K562 (cell line): Measurements from ENCODE around the gene STK25. TPM values are rescaled to one million over a fixed set of nuclear protein-coding genes. Genes with fewer than 3 reads are reported as not detected.

ENCODE experiments used
- ATAC-seq: fragments of 200-7000 bp; cut with Tn5 transposase; 3 replicates; pipeline ENCODE4 v1.9.1; 2020; ENCODE audit warnings: moderate library complexity
- BruUV-seq: library from RNA; stranded (reverse); fragments of 400-500 nt; replicated peaks from 2 replicates; lab custom pipeline; 2021; lab: Mats Ljungman, UMichigan
- CTCF ChIA-PET: fragments of 300-600 bp; formaldehyde crosslinking; extraction: SDS; loops from one replicate; lab custom pipeline; 2021; ENCODE audit warnings: low intra/inter-chr PET ratio; lab: Yijun Ruan, JAX
- POLR2A ChIA-PET: fragments of 300-600, 350-650 bp; sonication (Branson Sonifier 250); formaldehyde crosslinking; extraction: SDS; loops from one replicate; lab custom pipeline; 2021; ENCODE audit warnings: antibody characterized with exemption, inconsistent platforms; lab: Yijun Ruan, JAX
- DNase-seq, 4 experiments: peaks; one replicate each; pipeline versions ENCODE4 v3.0.0 to v3.0.0-alpha.2; 2011 to 2018; ENCODE audit warnings: low spot score in 3 of 4, mixed read lengths in 3 of 4; ENCODE audit errors: extremely low read depth in 1 of 4
- FAIRE-seq: peaks from 2 replicates; lab custom pipeline; 2011; peaks lifted over from hg19 to GRCh38; lab: Jason Lieb, UNC
- H2AFZ ChIP-seq: 2 replicates; pipeline ENCODE4 v1.6.0; 2011; ENCODE audit warnings: low read depth, low read length, control low read depth, inconsistent platforms
- H3K27ac ChIP-seq: fragments of 200-600 bp; 3 replicates; pipeline ENCODE4 v1.8.0; 2011; ENCODE audit warnings: low read depth, mild to moderate bottlenecking, control low read depth, inconsistent platforms, low read length, moderate library complexity, mixed read lengths; ENCODE audit errors: extremely low read depth
- H3K27me3 ChIP-seq, 2 experiments: fragments of 300-600 bp in 1 of 2; 2 replicates in 1 of 2; 3 replicates in 1 of 2; pipeline versions ENCODE4 v1.6.0 to v1.8.0; 2011; ENCODE audit warnings: inconsistent platforms in 2 of 2, low read length in 2 of 2, mild to moderate bottlenecking in 1 of 2, mixed read lengths in 1 of 2, moderate library complexity in 1 of 2; ENCODE audit not compliant: control insufficient read depth in 2 of 2, insufficient read depth in 2 of 2
- H3K36me3 ChIP-seq: fragments of 300-600 bp; 3 replicates; pipeline ENCODE4 v1.8.0; 2011; ENCODE audit warnings: mild to moderate bottlenecking, low read length, inconsistent platforms; ENCODE audit not compliant: control insufficient read depth, insufficient read depth
- H3K4me1 ChIP-seq, 2 experiments: fragments of 200-600 bp in 1 of 2; replicated peaks in 1 of 2; 2 replicates in 1 of 2; 3 replicates in 1 of 2; pipeline versions ENCODE4 v1.5.1 to v1.8.0; 2011; ENCODE audit warnings: inconsistent platforms in 2 of 2, low read length in 2 of 2, mild to moderate bottlenecking in 1 of 2, mixed read lengths in 1 of 2, moderate library complexity in 1 of 2; ENCODE audit not compliant: control insufficient read depth in 2 of 2, insufficient read depth in 2 of 2
- H3K4me2 ChIP-seq: 2 replicates; pipeline ENCODE4 v1.6.1; 2011; ENCODE audit warnings: low read length, control low read depth, inconsistent platforms, mixed read lengths; ENCODE audit not compliant: insufficient read depth
- H3K4me3 ChIP-seq: fragments of 200-600 bp; sonication (generic), shearing (Covaris generic); 2 replicates; pipeline ENCODE4 v1.5.1; 2016; ENCODE audit warnings: control low read depth, inconsistent platforms
- H3K79me2 ChIP-seq: fragments of 200-600 bp; 3 replicates; pipeline ENCODE4 v1.8.0; 2011; ENCODE audit warnings: low read length, inconsistent platforms; ENCODE audit not compliant: control insufficient read depth, insufficient read depth
- H3K9ac ChIP-seq, 2 experiments: 2 replicates each; pipeline versions ENCODE4 v1.6.0 to v1.6.1; 2011; ENCODE audit warnings: low read depth in 2 of 2, low read length in 2 of 2, control low read depth in 1 of 2, inconsistent platforms in 1 of 2, mild to moderate bottlenecking in 1 of 2, mixed read lengths in 1 of 2; ENCODE audit not compliant: insufficient read depth in 1 of 2
- H3K9me1 ChIP-seq: one replicate; pipeline ENCODE4 v1.6.0; 2011; ENCODE audit warnings: inconsistent platforms, mild to moderate bottlenecking, low read length, moderate library complexity; ENCODE audit not compliant: control insufficient read depth, insufficient read depth
- H3K9me3 ChIP-seq: replicated peaks from 2 replicates; pipeline ENCODE4 v1.5.1; 2011; ENCODE audit warnings: low read depth, low read length, inconsistent platforms; ENCODE audit not compliant: control insufficient read depth, insufficient read depth
- H4K20me1 ChIP-seq: replicated peaks from 2 replicates; pipeline ENCODE4 v1.6.1; 2011; ENCODE audit warnings: low read length, inconsistent platforms, mixed read lengths; ENCODE audit not compliant: control insufficient read depth, insufficient read depth
- AFF4 ChIP-seq: sonication (generic); formaldehyde crosslinking; IDR thresholded peaks from 2 replicates; pipeline ENCODE4 v1.8.0; 2023; ENCODE audit warnings: mild to moderate bottlenecking, missing genetic modification reagents
- MITF ChIP-seq: IDR thresholded peaks from 2 replicates; pipeline ENCODE4 v1.6.1; 2014; ENCODE audit warnings: antibody characterized with exemption
- PHF20 ChIP-seq: fragments of 450-650 bp; IDR thresholded peaks from 2 replicates; pipeline ENCODE4 v1.6.1; 2018; ENCODE audit not compliant: partially characterized antibody
- SAFB ChIP-seq: fragments of 200-400 bp; formaldehyde crosslinking; IDR thresholded peaks from 2 replicates; pipeline ENCODE4 v1.6.1; 2017; ENCODE audit warnings: low read depth, low read length, borderline replicate concordance
- whole genome bisulfite sequencing: fragments of 100-300 bp; shearing (Covaris generic); methylation state at CpG from one replicate; pipeline ENCODE4 v1.1.6; 2016; ENCODE audit warnings: low coverage, mixed read lengths; ENCODE audit not compliant: insufficient coverage; ENCODE audit errors: missing lambda C conversion rate; 5-methylcytosine and 5-hydroxymethylcytosine counted together
- in situ Hi-C: fragments of 300-500 bp; cut with MboI; formaldehyde crosslinking; loops from 4 replicates; pipeline ENCODE4 v1.15.0; 2018; ENCODE audit warnings: inconsistent platforms, mixed read lengths
- intact Hi-C: fragments of 100-400 bp; cut with micrococcal nuclease; formaldehyde crosslinking; loops from 2 replicates; pipeline ENCODE4 v1.14.2; 2022
- polyA plus RNA-seq, 8 experiments: library from polyadenylated mRNA; depleted of rRNA in 4 of 8; stranded (reverse) in 5 of 8; unstranded in 3 of 8; fragments of >200 nt; fragmentation: Nextera tagmentation in 2 of 8; fragmentation: Illumina TruSeq in 1 of 8; extraction: Ambion mirVana in 2 of 8; extraction: Trizol in 1 of 8; gene quantifications; 2 replicates each; pipeline versions ENCODE4 v1.2.1 to v1.2.3, GENCODE V29; 2011 to 2014; ENCODE audit warnings: inconsistent platforms in 1 of 8, missing spikeins in 1 of 8
- total RNA-seq, 7 experiments: library from RNA; depleted of rRNA in 6 of 7; stranded (reverse); fragments of >200 nt in 6 of 7; fragmentation: Illumina TruSeq in 2 of 7; extraction: Trizol in 2 of 7; gene quantifications; 2 replicates each; pipeline versions ENCODE4 v1.2.1 to v1.2.3, GENCODE V29; 2011 to 2021; ENCODE audit warnings: low replicate concordance in 1 of 7

STK25 gene
- total and polyA plus RNA-seq, 9 of the 15 experiments (the other 6 are each of a cell fraction or from before 2014, with no cell fraction given) = 5.4 to 177 (median 116) TPM

GRCh38 chr2:241540401-241540770 lies 32.0 kb upstream of the STK25 start:
- H3K4me3 ChIP-seq = peak overlapping the region; percentile 52
- H3K9me1 ChIP-seq = no peaks in the 10 kb centered on the region
- peak; percentile 55 for FAIRE-seq
- H3K27me3 ChIP-seq = no peaks in the 10 kb centered on the region; a peak in 1 of 5 replicates
- H3K4me1 ChIP-seq = peaks cover 19 to 43% of the 10 kb centered on the region in 2 experiments
- peak overlapping the region; percentile 16; the same call in 1 of the 3 replicates for H3K27ac ChIP-seq
- no peak for TF ChIP-seq PHF20
- TF ChIP-seq AFF4 (CRISPR knock-in tag) = 0 out of 2 replicates have a peak, but pooled peaks have one; percentile 24
- TF ChIP-seq SAFB = 0 out of 2 replicates have a peak, but pooled peaks have one; percentile 3
- TF ChIP-seq MITF = no peak
- no peak for ATAC-seq
- POLR2A ChIA-PET = interaction anchor here (0.9 kb wide), 1 partner anchor 10 kb away, joined by 3 read pairs; no protein-coding TSS in a partner anchor
- CTCF ChIA-PET = no interaction called here
- H3K9ac ChIP-seq = peak overlapping the region; percentile 53 to 91
- H2AFZ ChIP-seq = peak overlapping the region; percentile 93
- 12% methylated on average over 8 of the region's 10 CpGs for WGBS
- DNase-seq = no peak
- in situ Hi-C loops (no loop called here), intact Hi-C loops (loop anchor here (2.0 kb wide), 1 partner anchor 32 kb away; the partner anchor contains the start of gene STK25)
- H3K79me2 ChIP-seq = no peaks in the 10 kb centered on the region
- no peaks in the 10 kb centered on the region for H3K36me3 ChIP-seq
- BruUV-seq = no TSS peak
- H4K20me1 ChIP-seq = no peaks in the 10 kb centered on the region
- H3K4me2 ChIP-seq = peak overlapping the region; percentile 76
- H3K9me3 ChIP-seq = no peaks in the 10 kb centered on the region
